HepG2 (cell line): ENCODE data around the gene PIP5K1A. TPM values are rescaled to one million over a fixed set of nuclear protein-coding genes. Genes with fewer than 3 reads are reported as not detected.
A peak's percentile ranks its signal among the peaks of the same experiment; 100 is the strongest.

Experiments used
- ARHGAP35 ChIP-seq: sonication (generic); formaldehyde crosslinking; IDR thresholded peaks from 2 replicates; pipeline ENCODE4 v1.9.0; 2022; ENCODE audit warnings: mild to moderate bottlenecking, inconsistent platforms, moderate library complexity, missing genetic modification reagents, borderline replicate concordance
- ATM ChIP-seq: fragments of 450-650 bp; IDR thresholded peaks from 2 replicates; pipeline ENCODE4 v1.7.1; 2017; ENCODE audit warnings: mild to moderate bottlenecking, borderline replicate concordance
- DNMT3B ChIP-seq: conservative IDR thresholded peaks from 2 replicates; pipeline ENCODE4 v1.6.1; 2016; ENCODE audit warnings: missing biosample characterization, control low read depth
- DPF2 ChIP-seq: sonication (generic); formaldehyde crosslinking; IDR thresholded peaks from 2 replicates; pipeline ENCODE4 v1.4.0; 2020; ENCODE audit warnings: mild to moderate bottlenecking, low read depth, missing genetic modification reagents, borderline replicate concordance
- HNF4G ChIP-seq, 2 experiments: sonication (generic) in 1 of 2; formaldehyde crosslinking in 1 of 2; IDR thresholded peaks; 2 replicates each; pipeline versions ENCODE4 v1.4.0 to v1.6.1; 2011 to 2020; ENCODE audit warnings: borderline replicate concordance in 2 of 2, low read depth in 2 of 2, mild to moderate bottlenecking in 2 of 2, low read length in 1 of 2, missing genetic modification reagents in 1 of 2, moderate library complexity in 1 of 2
- HOXA3 ChIP-seq: sonication (generic); formaldehyde crosslinking; IDR thresholded peaks from 2 replicates; pipeline ENCODE4 v1.5.0; 2020; ENCODE audit warnings: missing genetic modification reagents
- NR3C1 ChIP-seq: sonication (generic); formaldehyde crosslinking; IDR thresholded peaks from 2 replicates; pipeline ENCODE4 v1.4.0; 2020; ENCODE audit warnings: missing genetic modification reagents
- ZKSCAN5 ChIP-seq: sonication (generic); formaldehyde crosslinking; IDR thresholded peaks from 2 replicates; pipeline ENCODE4 v1.5.1; 2020; ENCODE audit warnings: mild to moderate bottlenecking, missing genetic modification reagents
- ZNF451 ChIP-seq: sonication (generic); formaldehyde crosslinking; IDR thresholded peaks from 2 replicates; pipeline ENCODE4 v1.5.0; 2020; ENCODE audit warnings: mild to moderate bottlenecking, missing genetic modification reagents
- ZSCAN9 ChIP-seq: IDR thresholded peaks from 2 replicates; pipeline ENCODE4 v1.6.1; 2016; ENCODE audit warnings: borderline replicate concordance
- polyA plus RNA-seq, 8 experiments: library from polyadenylated mRNA; depleted of rRNA in 3 of 8; stranded (reverse) in 7 of 8; unstranded in 1 of 8; fragments of >200 nt; fragmentation: Illumina TruSeq in 4 of 8; extraction: Trizol in 4 of 8; gene quantifications; 2 replicates each; pipeline versions ENCODE4 v1.2.1 to v1.2.3, GENCODE V29; 2011 to 2016; ENCODE audit warnings: low read depth in 4 of 8, missing spikeins in 1 of 8, mixed read lengths in 1 of 8; ENCODE audit not compliant: insufficient read depth in 1 of 8
- total RNA-seq, 5 experiments: library from RNA; depleted of rRNA; stranded (reverse); fragments of >200 nt; fragmentation: Illumina TruSeq; extraction: Trizol; gene quantifications; 2 replicates each; pipeline ENCODE4 v1.2.3, GENCODE V29; 2016; ENCODE audit warnings: low read depth in 1 of 5
- TF ChIP-seq, protein P1 (sequence below): sonication (generic); formaldehyde crosslinking; IDR thresholded peaks from one replicate; pipeline ENCODE4 v1.5.1; 2020; ENCODE audit warnings: mild to moderate bottlenecking, missing genetic modification reagents; ENCODE audit errors: not compliant biosample characterization
- TF ChIP-seq, protein P2 (sequence below): sonication (generic); formaldehyde crosslinking; conservative IDR thresholded peaks from 2 replicates; pipeline ENCODE4 v1.4.0; 2020; ENCODE audit warnings: missing genetic modification reagents
- TF ChIP-seq, protein P3 (sequence below): sonication (generic); formaldehyde crosslinking; IDR thresholded peaks from 2 replicates; pipeline ENCODE4 v1.4.0; 2020; ENCODE audit warnings: missing genetic modification reagents
- TF ChIP-seq, protein P4 (sequence below): sonication (generic); formaldehyde crosslinking; IDR thresholded peaks from 2 replicates; pipeline ENCODE4 v1.8.1; 2023; ENCODE audit warnings: missing genetic modification reagents, inconsistent platforms, borderline replicate concordance
- TF ChIP-seq, protein P5 (sequence below): sonication (generic); formaldehyde crosslinking; IDR thresholded peaks from 2 replicates; pipeline ENCODE4 v1.4.0; 2020; ENCODE audit warnings: missing genetic modification reagents

PIP5K1A gene
- total and polyA plus RNA-seq, 2 of the 13 experiments (the other 11 are each of a cell fraction or from before 2014, with no cell fraction given): 45.3 to 65.1 TPM

DNA sequence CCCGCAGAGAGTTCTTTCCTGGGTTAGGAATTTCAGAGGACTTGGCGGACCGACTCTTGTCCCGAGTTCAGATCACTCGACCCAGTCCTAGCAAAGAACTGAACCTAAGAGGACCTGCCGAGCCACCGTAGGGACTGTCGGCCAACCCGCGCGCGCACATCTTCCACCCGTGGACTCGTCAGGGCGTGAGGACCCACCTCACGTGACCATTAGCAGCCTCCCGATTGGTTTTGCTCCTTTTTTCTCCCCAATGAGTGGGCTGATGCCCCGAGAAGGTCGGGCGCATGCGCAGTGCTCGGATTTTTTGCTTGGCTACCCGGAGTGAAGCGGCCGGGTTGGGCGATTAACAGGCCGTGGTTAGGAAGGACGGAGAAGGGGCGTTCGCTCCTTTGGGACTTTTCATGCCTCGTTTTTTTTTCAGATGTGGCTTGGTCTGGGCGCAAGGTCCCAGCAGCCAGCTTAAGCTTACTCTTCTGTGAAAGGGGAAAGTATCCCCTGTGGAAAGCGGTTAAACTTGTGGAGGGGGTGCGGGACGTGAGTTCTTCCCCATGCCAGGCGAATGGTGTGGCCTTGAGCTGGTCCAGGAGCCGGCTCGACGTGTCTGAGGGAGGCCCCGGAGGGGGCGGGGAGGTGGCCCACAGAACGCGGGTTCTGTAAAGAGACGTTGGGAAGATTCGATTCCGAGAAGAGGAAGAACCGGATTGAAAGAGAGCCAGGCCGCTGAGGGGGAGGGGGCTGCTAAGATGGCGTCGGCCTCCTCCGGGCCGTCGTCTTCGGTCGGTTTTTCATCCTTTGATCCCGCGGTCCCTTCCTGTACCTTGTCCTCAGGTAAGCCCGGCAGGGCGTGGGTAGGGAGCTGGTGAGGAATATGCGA, at the start of gene PIP5K1A (continued):
- TF ChIP-seq, protein P1, sequence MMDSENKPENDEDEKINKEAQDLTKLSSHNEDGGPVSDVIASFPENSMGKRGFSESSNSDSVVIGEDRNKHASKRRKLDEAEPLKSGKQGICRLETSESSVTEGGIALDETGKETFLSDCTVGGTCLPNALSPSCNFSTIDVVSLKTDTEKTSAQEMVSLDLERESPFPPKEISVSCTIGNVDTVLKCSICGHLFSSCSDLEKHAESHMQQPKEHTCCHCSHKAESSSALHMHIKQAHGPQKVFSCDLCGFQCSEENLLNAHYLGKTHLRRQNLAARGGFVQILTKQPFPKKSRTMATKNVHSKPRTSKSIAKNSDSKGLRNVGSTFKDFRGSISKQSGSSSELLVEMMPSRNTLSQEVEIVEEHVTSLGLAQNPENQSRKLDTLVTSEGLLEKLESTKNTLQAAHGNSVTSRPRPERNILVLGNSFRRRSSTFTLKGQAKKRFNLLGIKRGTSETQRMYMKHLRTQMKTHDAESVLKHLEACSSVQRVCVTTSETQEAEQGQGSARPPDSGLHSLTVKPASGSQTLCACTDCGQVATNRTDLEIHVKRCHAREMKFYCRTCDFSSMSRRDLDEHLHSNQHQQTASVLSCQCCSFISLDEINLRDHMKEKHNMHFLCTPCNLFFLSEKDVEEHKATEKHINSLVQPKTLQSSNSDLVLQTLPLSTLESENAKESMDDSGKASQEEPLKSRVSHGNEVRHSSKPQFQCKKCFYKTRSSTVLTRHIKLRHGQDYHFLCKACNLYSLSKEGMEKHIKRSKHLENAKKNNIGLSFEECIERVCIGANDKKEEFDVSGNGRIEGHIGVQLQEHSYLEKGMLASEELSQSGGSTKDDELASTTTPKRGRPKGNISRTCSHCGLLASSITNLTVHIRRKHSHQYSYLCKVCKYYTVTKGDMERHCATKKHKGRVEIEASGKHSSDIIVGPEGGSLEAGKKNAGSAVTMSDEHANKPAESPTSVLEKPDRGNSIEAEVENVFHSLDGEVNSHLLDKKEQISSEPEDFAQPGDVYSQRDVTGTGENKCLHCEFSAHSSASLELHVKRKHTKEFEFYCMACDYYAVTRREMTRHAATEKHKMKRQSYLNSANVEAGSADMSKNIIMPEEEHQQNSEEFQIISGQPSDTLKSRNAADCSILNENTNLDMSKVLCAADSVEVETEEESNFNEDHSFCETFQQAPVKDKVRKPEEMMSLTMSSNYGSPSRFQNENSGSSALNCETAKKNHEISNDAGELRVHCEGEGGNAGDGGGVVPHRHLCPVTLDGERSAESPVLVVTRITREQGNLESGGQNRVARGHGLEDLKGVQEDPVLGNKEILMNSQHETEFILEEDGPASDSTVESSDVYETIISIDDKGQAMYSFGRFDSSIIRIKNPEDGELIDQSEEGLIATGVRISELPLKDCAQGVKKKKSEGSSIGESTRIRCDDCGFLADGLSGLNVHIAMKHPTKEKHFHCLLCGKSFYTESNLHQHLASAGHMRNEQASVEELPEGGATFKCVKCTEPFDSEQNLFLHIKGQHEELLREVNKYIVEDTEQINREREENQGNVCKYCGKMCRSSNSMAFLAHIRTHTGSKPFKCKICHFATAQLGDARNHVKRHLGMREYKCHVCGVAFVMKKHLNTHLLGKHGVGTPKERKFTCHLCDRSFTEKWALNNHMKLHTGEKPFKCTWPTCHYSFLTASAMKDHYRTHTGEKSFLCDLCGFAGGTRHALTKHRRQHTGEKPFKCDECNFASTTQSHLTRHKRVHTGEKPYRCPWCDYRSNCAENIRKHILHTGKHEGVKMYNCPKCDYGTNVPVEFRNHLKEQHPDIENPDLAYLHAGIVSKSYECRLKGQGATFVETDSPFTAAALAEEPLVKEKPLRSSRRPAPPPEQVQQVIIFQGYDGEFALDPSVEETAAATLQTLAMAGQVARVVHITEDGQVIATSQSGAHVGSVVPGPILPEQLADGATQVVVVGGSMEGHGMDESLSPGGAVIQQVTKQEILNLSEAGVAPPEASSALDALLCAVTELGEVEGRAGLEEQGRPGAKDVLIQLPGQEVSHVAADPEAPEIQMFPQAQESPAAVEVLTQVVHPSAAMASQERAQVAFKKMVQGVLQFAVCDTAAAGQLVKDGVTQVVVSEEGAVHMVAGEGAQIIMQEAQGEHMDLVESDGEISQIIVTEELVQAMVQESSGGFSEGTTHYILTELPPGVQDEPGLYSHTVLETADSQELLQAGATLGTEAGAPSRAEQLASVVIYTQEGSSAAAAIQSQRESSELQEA: peak; percentile 77
- TF ChIP-seq, protein P2, sequence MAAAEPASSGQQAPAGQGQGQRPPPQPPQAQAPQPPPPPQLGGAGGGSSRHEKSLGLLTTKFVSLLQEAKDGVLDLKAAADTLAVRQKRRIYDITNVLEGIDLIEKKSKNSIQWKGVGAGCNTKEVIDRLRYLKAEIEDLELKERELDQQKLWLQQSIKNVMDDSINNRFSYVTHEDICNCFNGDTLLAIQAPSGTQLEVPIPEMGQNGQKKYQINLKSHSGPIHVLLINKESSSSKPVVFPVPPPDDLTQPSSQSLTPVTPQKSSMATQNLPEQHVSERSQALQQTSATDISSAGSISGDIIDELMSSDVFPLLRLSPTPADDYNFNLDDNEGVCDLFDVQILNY (CRISPR knock-in tag): no peak
- TF ChIP-seq DNMT3B (CRISPR knock-in tag): 0 out of 2 replicates have a peak, but pooled peaks have one; percentile 79
- no peak for TF ChIP-seq ZKSCAN5
- TF ChIP-seq, protein P3, sequence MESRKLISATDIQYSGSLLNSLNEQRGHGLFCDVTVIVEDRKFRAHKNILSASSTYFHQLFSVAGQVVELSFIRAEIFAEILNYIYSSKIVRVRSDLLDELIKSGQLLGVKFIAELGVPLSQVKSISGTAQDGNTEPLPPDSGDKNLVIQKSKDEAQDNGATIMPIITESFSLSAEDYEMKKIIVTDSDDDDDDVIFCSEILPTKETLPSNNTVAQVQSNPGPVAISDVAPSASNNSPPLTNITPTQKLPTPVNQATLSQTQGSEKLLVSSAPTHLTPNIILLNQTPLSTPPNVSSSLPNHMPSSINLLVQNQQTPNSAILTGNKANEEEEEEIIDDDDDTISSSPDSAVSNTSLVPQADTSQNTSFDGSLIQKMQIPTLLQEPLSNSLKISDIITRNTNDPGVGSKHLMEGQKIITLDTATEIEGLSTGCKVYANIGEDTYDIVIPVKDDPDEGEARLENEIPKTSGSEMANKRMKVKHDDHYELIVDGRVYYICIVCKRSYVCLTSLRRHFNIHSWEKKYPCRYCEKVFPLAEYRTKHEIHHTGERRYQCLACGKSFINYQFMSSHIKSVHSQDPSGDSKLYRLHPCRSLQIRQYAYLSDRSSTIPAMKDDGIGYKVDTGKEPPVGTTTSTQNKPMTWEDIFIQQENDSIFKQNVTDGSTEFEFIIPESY: no peak
- no peak for TF ChIP-seq ZNF451 (CRISPR knock-in tag)
- TF ChIP-seq NR3C1 (CRISPR knock-in tag): no peak
- TF ChIP-seq DPF2 (CRISPR knock-in tag): no peak
- no peak for TF ChIP-seq ATM
- TF ChIP-seq, protein P4, sequence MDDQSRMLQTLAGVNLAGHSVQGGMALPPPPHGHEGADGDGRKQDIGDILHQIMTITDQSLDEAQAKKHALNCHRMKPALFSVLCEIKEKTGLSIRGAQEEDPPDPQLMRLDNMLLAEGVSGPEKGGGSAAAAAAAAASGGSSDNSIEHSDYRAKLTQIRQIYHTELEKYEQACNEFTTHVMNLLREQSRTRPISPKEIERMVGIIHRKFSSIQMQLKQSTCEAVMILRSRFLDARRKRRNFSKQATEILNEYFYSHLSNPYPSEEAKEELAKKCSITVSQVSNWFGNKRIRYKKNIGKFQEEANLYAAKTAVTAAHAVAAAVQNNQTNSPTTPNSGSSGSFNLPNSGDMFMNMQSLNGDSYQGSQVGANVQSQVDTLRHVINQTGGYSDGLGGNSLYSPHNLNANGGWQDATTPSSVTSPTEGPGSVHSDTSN (CRISPR knock-in tag): no peak
- 0 out of 2 replicates have a peak, but pooled peaks have one; percentile 4 for TF ChIP-seq HNF4G (IDR thresholded peaks at IDR 0.05; ENCODE audit: borderline replicate concordance, low read depth, low read length)
- no peak for TF ChIP-seq HNF4G (CRISPR knock-in tag; IDR thresholded peaks at IDR 0.05; ENCODE audit: borderline replicate concordance, low read depth)
- TF ChIP-seq ARHGAP35: no peak
- TF ChIP-seq, protein P5, sequence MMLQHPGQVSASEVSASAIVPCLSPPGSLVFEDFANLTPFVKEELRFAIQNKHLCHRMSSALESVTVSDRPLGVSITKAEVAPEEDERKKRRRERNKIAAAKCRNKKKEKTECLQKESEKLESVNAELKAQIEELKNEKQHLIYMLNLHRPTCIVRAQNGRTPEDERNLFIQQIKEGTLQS (CRISPR knock-in tag): no peak
- TF ChIP-seq HOXA3 (CRISPR knock-in tag): peak; percentile 79
- 0 out of 2 replicates have a peak, but pooled peaks have one; percentile 19 for TF ChIP-seq ZSCAN9 (CRISPR knock-in tag)
